GM12873 (cell line): ENCODE data around the gene SLC25A27.

Experiments used
- TF ChIP-seq, protein P1 (sequence below): IDR thresholded peaks from 2 replicates; pipeline ENCODE4 v1.5.1; 2012; ENCODE audit warnings: low read depth, mild to moderate bottlenecking, moderate library complexity, low read length, control low read depth; ENCODE audit not compliant: insufficient read depth; ENCODE audit errors: missing control alignments

Gene SLC25A27

DNA sequence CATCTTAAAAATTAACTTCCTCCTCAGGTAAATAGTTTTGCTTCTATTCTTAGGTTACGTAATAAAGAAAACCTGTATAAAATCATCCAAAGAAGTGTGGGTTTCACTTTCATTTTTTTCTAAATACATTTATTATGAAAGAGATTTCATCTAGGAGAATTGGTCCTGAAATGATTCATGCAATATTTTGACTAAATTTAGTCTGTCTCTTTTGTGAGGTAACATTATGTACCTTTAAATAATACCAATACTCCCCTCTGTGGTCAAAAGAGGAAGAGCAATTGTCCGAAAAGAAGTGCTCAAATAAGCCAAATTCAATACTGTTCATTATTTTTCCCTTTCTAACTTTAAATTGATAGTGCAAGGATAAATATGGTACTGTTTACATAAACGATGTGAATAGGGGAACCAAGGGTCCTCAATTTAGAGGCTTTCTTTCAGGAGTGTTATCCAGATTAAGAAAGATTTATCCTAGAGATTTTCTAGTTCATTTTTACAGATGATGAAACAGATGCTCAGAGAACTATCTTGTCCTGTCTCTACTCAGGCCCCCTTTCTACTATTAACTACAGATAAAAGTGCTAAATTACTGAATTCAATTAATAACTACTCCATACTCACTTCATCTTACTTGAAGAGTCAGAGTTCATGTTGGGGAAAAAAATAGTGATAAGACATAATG, 26.4 kb upstream of the SLC25A27 start:
- TF ChIP-seq, protein P1, sequence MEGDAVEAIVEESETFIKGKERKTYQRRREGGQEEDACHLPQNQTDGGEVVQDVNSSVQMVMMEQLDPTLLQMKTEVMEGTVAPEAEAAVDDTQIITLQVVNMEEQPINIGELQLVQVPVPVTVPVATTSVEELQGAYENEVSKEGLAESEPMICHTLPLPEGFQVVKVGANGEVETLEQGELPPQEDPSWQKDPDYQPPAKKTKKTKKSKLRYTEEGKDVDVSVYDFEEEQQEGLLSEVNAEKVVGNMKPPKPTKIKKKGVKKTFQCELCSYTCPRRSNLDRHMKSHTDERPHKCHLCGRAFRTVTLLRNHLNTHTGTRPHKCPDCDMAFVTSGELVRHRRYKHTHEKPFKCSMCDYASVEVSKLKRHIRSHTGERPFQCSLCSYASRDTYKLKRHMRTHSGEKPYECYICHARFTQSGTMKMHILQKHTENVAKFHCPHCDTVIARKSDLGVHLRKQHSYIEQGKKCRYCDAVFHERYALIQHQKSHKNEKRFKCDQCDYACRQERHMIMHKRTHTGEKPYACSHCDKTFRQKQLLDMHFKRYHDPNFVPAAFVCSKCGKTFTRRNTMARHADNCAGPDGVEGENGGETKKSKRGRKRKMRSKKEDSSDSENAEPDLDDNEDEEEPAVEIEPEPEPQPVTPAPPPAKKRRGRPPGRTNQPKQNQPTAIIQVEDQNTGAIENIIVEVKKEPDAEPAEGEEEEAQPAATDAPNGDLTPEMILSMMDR: peak; percentile 48

DNA sequence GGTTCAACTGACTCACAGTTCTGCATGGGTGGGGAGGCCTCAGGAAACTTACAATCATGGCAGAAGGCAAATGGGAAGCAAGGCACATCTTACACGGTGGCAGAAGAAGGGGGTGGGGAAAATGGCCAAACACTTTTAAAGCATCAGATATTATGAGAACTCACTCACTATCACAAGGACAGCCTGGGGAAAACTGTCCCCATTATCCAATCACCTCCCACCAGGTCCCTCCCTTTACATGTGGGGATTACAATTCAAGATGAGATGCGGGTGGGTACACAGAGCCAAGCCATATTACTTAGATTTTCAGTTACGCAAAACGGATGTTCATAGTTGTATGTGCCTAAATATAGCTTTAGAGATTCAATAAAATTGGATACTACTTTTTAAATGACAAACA, 25.8 kb upstream of the SLC25A27 start:
- TF ChIP-seq, protein P1: no peak

DNA sequence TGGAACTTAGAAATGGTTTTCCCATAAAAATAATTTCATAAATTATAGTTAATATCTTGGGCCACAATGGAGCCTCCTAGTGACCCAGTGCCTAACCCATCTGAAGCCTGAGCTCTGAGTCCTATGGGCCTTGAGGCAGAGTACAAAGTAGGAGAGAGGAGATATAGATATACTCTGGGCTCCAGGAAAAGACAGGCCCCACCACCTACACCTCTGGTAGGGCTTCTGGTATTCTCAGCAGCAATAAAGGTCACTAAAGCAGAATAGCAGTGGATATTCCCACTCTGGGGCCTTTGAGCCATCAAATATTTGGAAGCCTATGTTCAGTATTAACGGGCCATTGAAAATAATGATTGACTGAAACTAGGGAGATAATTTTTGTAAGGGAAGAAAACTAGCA, 24.3 kb upstream of the SLC25A27 start:
- TF ChIP-seq, protein P1: no peak

DNA sequence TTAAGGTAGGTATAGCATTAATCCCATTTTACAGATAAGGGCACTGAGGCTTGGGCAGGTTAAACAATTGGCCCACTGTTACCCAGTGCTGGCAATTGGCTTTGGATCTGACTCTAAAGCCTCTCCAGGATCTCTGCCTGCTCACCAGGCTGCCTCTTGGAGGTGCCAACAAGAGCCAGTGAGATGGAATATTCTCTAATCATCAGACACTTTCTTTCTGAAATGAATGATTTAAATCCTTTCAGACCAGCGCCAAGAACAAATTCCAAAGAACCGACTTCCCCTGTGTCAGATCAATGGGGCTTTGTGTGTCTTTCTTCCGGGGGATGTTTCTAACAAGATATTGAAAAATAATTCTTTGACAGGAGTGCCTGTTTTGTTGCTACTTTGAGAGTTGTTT, 23.8 kb upstream of the SLC25A27 start:
- TF ChIP-seq, protein P1: no peak

DNA sequence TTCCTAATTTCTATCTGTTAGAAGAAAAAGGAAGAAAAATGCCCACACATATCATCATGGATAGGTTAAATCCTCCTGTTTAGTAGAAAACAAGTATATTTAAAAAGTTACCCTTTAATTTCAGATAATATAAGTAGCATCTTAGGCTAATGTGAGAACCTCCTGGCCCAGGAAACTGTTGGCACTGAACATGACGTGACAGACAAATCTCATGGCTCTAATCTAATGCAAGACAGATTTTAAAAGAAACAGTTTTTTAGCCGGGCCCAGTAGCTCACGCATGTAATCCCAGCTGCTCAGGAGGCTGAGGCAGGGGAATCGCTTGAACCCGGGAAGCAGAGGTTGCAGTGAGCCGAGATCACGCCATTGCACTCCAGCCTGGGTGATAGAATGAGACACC, 23.1 kb upstream of the SLC25A27 start:
- TF ChIP-seq, protein P1: no peak

DNA sequence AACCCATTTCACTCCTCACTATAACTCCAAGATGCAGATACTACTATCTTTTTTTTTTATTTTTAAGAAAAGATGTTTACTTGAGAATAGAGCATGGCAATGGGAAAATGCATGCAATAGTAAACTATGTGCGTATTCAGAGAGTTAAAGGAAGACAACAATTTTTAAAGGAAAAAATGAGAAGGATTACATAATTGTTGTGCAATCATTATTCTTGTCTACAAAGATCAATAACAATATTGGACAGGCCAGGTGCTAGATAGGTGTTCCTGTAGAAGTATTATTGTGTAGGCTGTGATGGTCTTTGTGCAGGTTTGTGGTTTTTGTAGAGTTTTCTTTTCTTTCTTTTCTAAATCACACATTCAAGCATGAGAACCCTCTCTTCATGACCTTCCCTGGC, 20.7 kb upstream of the SLC25A27 start:
- TF ChIP-seq, protein P1: no peak

DNA sequence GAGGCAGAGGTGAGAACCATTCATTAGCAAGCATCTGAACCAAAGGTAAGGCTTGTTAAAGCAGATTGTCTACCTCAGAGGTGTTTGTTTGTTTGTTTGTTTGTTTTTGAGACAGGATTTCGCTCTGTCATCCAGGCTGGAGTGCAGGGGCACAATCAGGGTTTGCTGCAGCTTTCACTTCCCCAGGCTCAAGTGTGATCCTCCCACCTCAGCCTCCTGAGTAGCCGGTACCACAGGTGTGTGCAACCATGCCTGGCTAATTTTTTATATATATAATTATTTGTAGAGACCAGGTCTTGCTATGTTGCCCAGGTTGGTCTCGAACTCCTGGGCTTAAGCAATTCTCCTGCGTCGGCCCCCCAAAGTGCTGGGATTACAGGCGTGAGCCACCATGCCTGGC, 17.3 kb upstream of the SLC25A27 start:
- TF ChIP-seq, protein P1: no peak
